ENCODE data around the gene LETM1.

LETM1 gene

DNA sequence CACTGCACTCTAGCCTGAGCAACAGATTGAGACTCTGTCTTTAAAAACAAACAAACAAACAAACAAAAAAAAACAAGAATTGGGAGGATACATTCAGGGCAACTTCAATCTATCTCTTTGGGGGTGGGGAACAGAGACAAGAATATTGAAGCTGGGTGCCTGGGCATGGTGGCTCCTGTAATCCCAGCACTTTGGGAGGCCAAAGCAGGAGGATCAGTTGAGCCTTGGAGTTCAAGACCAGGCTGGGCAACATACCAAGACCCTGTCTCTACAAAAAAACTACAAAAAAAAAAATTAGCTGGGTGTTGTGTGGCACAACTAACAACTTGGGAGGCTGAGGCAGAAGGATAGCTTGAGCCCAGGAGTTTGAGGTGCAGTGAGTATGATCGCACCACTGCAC lies 1.2 kb downstream of the LETM1 start:
- no peak for ATAC-seq
- TF ChIP-seq ZFP30 (CRISPR knock-in tag; IDR thresholded peaks at IDR 0.05) (no peak), BACH2 (CRISPR knock-in tag; IDR thresholded peaks at IDR 0.05; ENCODE audit: borderline replicate concordance) (no peak), ZC3H10 (CRISPR knock-in tag; IDR thresholded peaks at IDR 0.05) (no peak), RARB (CRISPR knock-in tag; IDR thresholded peaks at IDR 0.05) (no peak), GLIS3 (CRISPR knock-in tag; IDR thresholded peaks at IDR 0.05) (no peak), ZFP3 (CRISPR knock-in tag; IDR thresholded peaks at IDR 0.05) (no peak), PPARA (CRISPR knock-in tag; IDR thresholded peaks at IDR 0.05; ENCODE audit: borderline replicate concordance) (no peak), ZNF565 (CRISPR knock-in tag; conservative IDR thresholded peaks at IDR 0.05; ENCODE audit: low read depth) (no peak), ISL1 (CRISPR knock-in tag; IDR thresholded peaks at IDR 0.05) (no peak), ESRRG (CRISPR knock-in tag; IDR thresholded peaks at IDR 0.05) (no peak), CSRNP3 (CRISPR knock-in tag; IDR thresholded peaks at IDR 0.05) (no peak), SNAI2 (CRISPR knock-in tag; IDR thresholded peaks at IDR 0.05) (no peak)
- TF ChIP-seq, protein P1, sequence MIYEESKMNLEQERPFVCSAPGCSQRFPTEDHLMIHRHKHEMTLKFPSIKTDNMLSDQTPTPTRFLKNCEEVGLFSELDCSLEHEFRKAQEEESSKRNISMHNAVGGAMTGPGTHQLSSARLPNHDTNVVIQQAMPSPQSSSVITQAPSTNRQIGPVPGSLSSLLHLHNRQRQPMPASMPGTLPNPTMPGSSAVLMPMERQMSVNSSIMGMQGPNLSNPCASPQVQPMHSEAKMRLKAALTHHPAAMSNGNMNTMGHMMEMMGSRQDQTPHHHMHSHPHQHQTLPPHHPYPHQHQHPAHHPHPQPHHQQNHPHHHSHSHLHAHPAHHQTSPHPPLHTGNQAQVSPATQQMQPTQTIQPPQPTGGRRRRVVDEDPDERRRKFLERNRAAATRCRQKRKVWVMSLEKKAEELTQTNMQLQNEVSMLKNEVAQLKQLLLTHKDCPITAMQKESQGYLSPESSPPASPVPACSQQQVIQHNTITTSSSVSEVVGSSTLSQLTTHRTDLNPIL (CRISPR knock-in tag; IDR thresholded peaks at IDR 0.05; ENCODE audit: low read depth), result no peak
- TF ChIP-seq, protein P2, sequence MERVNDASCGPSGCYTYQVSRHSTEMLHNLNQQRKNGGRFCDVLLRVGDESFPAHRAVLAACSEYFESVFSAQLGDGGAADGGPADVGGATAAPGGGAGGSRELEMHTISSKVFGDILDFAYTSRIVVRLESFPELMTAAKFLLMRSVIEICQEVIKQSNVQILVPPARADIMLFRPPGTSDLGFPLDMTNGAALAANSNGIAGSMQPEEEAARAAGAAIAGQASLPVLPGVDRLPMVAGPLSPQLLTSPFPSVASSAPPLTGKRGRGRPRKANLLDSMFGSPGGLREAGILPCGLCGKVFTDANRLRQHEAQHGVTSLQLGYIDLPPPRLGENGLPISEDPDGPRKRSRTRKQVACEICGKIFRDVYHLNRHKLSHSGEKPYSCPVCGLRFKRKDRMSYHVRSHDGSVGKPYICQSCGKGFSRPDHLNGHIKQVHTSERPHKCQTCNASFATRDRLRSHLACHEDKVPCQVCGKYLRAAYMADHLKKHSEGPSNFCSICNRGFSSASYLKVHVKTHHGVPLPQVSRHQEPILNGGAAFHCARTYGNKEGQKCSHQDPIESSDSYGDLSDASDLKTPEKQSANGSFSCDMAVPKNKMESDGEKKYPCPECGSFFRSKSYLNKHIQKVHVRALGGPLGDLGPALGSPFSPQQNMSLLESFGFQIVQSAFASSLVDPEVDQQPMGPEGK (CRISPR knock-in tag; IDR thresholded peaks at IDR 0.05; ENCODE audit: borderline replicate concordance), result no peak

DNA sequence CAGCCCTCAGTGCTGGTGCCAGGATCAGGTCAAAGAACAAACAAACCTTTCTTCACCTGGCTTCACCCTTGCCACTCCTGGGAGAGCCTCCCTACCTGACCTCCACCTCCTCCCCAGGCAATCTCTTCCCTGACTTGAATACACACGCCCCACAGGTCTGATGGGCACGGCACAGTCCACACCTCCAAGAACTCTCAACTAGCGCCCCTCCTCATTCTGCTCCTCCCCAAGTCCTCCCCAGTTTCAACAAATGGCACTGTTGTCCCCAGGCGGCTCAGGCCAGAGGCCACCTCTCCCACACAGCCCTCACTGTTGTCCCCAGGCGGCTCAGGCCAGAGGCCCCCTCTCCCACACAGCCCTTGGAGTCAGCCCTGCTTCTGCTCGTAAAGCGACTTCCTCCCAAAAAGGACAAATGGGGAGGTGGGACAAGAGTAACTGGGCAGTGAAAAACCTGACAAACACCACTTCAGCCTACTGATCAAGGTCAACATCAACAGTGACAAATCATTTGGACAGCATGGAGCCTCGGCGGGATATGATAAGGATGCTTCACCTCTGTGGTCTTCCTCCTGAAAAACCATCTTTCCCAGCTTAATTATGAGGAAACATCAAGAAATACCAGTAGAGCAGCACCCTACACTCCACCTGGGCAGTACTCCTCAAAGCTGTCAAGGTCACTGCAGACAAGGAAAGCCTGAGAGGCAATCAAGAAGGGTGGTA lies 2.9 kb downstream of the LETM1 start:
- ATAC-seq, result no peak
- TF ChIP-seq, protein P2 (CRISPR knock-in tag; IDR thresholded peaks at IDR 0.05; ENCODE audit: borderline replicate concordance), result no peak
- TF ChIP-seq BACH2 (CRISPR knock-in tag; IDR thresholded peaks at IDR 0.05; ENCODE audit: borderline replicate concordance), result no peak
- TF ChIP-seq ZNF70 (CRISPR knock-in tag; IDR thresholded peaks at IDR 0.05), result no peak
- TF ChIP-seq ZNF8 (CRISPR knock-in tag; IDR thresholded peaks at IDR 0.05), result no peak
- TF ChIP-seq, protein P3, sequence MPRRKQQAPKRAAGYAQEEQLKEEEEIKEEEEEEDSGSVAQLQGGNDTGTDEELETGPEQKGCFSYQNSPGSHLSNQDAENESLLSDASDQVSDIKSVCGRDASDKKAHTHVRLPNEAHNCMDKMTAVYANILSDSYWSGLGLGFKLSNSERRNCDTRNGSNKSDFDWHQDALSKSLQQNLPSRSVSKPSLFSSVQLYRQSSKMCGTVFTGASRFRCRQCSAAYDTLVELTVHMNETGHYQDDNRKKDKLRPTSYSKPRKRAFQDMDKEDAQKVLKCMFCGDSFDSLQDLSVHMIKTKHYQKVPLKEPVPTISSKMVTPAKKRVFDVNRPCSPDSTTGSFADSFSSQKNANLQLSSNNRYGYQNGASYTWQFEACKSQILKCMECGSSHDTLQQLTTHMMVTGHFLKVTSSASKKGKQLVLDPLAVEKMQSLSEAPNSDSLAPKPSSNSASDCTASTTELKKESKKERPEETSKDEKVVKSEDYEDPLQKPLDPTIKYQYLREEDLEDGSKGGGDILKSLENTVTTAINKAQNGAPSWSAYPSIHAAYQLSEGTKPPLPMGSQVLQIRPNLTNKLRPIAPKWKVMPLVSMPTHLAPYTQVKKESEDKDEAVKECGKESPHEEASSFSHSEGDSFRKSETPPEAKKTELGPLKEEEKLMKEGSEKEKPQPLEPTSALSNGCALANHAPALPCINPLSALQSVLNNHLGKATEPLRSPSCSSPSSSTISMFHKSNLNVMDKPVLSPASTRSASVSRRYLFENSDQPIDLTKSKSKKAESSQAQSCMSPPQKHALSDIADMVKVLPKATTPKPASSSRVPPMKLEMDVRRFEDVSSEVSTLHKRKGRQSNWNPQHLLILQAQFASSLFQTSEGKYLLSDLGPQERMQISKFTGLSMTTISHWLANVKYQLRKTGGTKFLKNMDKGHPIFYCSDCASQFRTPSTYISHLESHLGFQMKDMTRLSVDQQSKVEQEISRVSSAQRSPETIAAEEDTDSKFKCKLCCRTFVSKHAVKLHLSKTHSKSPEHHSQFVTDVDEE (CRISPR knock-in tag; IDR thresholded peaks at IDR 0.05), result no peak
- no peak for TF ChIP-seq OSR1 (CRISPR knock-in tag; IDR thresholded peaks at IDR 0.05)

- ATAC-seq, result no peak
- no peak for TF ChIP-seq ZNF70 (CRISPR knock-in tag; IDR thresholded peaks at IDR 0.05)
- TF ChIP-seq ZC3H10 (CRISPR knock-in tag; IDR thresholded peaks at IDR 0.05), result no peak
- TF ChIP-seq ZNF565 (CRISPR knock-in tag; conservative IDR thresholded peaks at IDR 0.05; ENCODE audit: low read depth), result no peak
- TF ChIP-seq RARB (CRISPR knock-in tag; IDR thresholded peaks at IDR 0.05), result no peak
- TF ChIP-seq, protein P1 (CRISPR knock-in tag; IDR thresholded peaks at IDR 0.05; ENCODE audit: low read depth), result no peak
- no peak for TF ChIP-seq TOX (CRISPR knock-in tag; IDR thresholded peaks at IDR 0.05; ENCODE audit: borderline replicate concordance)
- TF ChIP-seq, protein P3 (CRISPR knock-in tag; IDR thresholded peaks at IDR 0.05), result no peak
- TF ChIP-seq ARNTL (CRISPR knock-in tag; IDR thresholded peaks at IDR 0.05; ENCODE audit: borderline replicate concordance, low read depth), result no peak
- no peak for TF ChIP-seq SNAI2 (CRISPR knock-in tag; IDR thresholded peaks at IDR 0.05)
- TF ChIP-seq PPARA (CRISPR knock-in tag; IDR thresholded peaks at IDR 0.05; ENCODE audit: borderline replicate concordance), result no peak
Observed at GRCh38 chr4:1851575-1852410, 4.2 kb downstream of the LETM1 start.

All from SK-N-SH treated with all-trans-retinoic acid at 6 μM for 48 hours (cell line).